Measurements from ENCODE around the gene TMIE. TPM values are rescaled to one million over a fixed set of nuclear protein-coding genes. Genes with fewer than 3 reads are reported as not detected.

The TMIE gene
- total RNA-seq, 6 donors from 2014 or later: 0.49 to 2.1 (median 1.2) TPM; not detected in 1

DNA sequence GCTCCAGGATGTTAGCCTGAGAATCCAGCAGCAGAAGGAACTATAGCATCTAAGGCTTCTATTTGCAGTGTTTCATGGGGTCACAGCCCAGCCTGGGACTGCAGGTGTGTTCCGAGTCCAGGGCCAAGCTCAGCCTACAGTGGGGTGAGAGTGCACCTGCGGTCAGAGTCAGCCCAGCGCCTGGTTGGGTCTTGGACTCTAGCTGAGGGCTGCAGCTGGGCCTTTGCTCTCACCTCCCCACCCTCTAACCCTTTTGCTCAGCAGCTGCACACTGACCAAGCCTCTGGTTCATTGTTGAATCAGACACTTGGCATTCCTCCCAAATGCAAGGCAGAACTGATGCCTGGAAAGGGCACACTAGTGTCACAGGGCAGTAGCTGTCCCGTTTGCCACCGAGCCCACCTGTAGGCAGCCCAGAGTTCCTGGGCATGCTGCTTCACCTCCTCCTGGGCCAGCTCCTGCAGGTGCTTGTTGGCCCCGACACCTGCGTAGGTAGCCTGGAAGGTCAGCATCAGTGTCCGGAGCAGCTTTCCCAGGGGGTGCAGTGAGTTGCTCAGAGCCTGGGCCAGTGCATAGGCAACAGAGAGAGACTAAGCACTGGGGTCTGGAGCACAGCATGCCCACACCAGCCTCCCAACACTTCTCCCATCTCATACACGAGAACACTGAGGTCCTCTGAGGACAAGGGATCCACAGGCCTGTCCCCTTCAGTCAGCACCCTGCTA lies 25.2 kb upstream of the TMIE start:
- Histone ChIP-seq H3K27me3 (no peaks in the 10 kb centered on the region), H3K27ac (no peak overlapping the region), H3K36me3 (peaks cover 2 to 90% (median 40%) of the 10 kb centered on the region in 4 donors), H3K4me1 (no peaks in the 10 kb centered on the region), H3K4me3 (no peak overlapping the region), H3K9me3 (no peaks in the 10 kb centered on the region)
- TF ChIP-seq, protein P1, sequence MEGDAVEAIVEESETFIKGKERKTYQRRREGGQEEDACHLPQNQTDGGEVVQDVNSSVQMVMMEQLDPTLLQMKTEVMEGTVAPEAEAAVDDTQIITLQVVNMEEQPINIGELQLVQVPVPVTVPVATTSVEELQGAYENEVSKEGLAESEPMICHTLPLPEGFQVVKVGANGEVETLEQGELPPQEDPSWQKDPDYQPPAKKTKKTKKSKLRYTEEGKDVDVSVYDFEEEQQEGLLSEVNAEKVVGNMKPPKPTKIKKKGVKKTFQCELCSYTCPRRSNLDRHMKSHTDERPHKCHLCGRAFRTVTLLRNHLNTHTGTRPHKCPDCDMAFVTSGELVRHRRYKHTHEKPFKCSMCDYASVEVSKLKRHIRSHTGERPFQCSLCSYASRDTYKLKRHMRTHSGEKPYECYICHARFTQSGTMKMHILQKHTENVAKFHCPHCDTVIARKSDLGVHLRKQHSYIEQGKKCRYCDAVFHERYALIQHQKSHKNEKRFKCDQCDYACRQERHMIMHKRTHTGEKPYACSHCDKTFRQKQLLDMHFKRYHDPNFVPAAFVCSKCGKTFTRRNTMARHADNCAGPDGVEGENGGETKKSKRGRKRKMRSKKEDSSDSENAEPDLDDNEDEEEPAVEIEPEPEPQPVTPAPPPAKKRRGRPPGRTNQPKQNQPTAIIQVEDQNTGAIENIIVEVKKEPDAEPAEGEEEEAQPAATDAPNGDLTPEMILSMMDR (IDR thresholded peaks at IDR 0.05): no peak
- ATAC-seq (ENCODE audit: low FRiP score in 2 of 2) (no peak), DNase-seq (no peak)
- WGBS, 2 donors: 91 to 100% methylated on average over 5 to 8 of the region's 9 CpGs

DNA sequence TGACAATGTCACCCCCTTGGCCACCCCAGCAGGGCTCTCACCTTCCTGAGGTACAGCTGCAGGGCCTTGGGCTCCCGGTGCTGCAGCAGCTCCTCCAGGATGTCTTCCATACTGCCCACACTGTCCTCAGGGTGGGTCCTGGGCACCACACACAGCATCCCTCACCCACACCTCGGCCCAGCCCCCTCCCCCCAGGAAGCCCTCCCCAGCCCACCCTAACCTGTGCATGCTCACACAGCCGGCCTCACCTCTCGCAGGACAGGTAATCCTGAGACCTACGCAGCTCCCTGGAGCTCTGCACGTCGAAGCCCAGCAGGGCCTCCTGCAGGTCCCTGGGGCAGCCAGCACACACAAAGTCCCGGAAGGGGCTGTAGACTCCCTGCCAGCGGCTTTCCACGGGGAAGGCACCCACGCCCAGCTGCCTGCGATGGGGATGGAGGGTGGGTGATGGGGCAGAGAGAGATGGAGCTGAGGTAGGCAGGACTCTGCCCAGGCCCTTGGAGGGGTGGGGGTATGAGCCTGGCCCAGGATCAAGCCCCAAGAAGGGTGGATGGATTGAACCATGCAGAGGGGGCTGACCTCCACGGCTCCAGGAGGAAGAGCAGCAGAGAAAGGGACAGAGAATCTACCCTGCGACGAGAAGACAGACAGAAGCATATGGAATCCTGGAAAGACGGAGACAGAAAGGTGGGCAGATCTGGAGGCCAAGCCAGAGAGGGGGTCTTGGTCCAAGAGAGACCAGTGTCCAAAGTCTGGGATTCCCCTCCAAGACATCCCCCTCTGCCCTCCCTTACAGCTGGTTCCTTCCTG lies 24.4 kb upstream of the TMIE start:
- TF ChIP-seq POLR2AphosphoS5 (IDR thresholded peaks at IDR 0.05): no peak
- TF ChIP-seq, protein P1 (IDR thresholded peaks at IDR 0.05): no peak
- no peak for TF ChIP-seq EP300 (IDR thresholded peaks at IDR 0.05)
- TF ChIP-seq POLR2A (IDR thresholded peaks at IDR 0.05): no peak
- 86 to 89% methylated on average over 8 to 16 of the region's 16 CpGs for WGBS, 2 donors
- H3K27me3 ChIP-seq: no peaks in the 10 kb centered on the region
- H3K4me3 ChIP-seq: no peak overlapping the region
- DNase-seq (no peak), ATAC-seq (ENCODE audit: low FRiP score in 2 of 2) (no peak)
- peak overlapping the region in 1 of 4 donors; percentile 4 for H3K27ac ChIP-seq
- H3K36me3 ChIP-seq: peaks cover 2 to 90% (median 40%) of the 10 kb centered on the region in 4 donors
- H3K4me1 ChIP-seq: no peaks in the 10 kb centered on the region
- no peaks in the 10 kb centered on the region for H3K9me3 ChIP-seq

DNA sequence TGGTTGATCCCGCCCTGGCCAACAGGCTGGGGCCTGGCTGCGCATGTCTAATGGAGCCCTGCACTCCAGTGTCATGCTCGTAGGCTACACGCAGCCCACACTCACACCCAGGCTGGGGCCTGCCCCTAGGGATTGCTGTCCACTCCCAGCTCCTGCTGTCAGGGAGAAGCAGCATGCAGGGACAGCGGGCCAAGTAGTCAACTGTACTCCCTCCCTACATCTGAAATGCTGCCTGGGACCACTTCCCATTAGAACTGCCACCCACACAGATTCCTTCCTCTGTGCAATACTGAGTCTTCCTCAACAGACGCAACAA lies 23.8 kb upstream of the TMIE start:
- peaks cover 2 to 90% (median 40%) of the 10 kb centered on the region in 4 donors for H3K36me3 ChIP-seq
- DNase-seq: no peak

DNA sequence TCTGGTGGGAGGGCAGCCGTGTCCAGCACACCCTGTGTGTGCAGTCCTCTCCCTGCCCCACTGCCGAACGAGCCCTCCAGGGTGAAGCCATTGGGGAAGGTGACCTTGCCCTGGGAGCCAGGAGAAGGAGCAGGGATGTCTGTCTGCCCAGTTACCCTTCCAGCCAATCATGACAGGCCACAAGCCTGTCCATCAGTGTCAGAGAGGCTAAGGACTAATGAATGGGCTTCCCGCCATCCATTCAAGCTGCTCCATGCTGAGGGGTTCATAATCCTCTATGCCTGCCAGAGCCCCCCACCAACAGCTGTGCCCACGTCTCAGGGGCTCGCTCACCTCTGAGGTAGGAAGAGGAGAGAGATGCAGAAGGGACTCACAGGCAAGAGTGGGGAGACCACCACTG lies 22.9 kb upstream of the TMIE start:
- no peak for TF ChIP-seq POLR2A (IDR thresholded peaks at IDR 0.05)
- TF ChIP-seq EP300 (IDR thresholded peaks at IDR 0.05): no peak
- TF ChIP-seq, protein P1 (IDR thresholded peaks at IDR 0.05): no peak
- TF ChIP-seq POLR2AphosphoS5 (IDR thresholded peaks at IDR 0.05): no peak
- WGBS, 2 donors: 86 to 100% methylated on average over 3 to 6 of the region's 6 CpGs
- ATAC-seq (ENCODE audit: low FRiP score in 2 of 2) (no peak), DNase-seq (no peak)
- Histone ChIP-seq H3K36me3 (peaks cover 2 to 90% (median 45%) of the 10 kb centered on the region in 4 donors), H3K4me1 (no peaks in the 10 kb centered on the region), H3K4me3 (no peak overlapping the region), H3K27me3 (no peaks in the 10 kb centered on the region), H3K9me3 (no peaks in the 10 kb centered on the region), H3K27ac (no peak overlapping the region)

More for the DNA sequence above, 23.8 kb upstream of the TMIE start:
- TF ChIP-seq POLR2AphosphoS5 (IDR thresholded peaks at IDR 0.05) (peak in 1 of 2 donors; percentile 17), POLR2A (IDR thresholded peaks at IDR 0.05) (no peak), EP300 (IDR thresholded peaks at IDR 0.05) (no peak)
- TF ChIP-seq, protein P1 (IDR thresholded peaks at IDR 0.05): no peak
- Histone ChIP-seq H3K4me1 (no peaks in the 10 kb centered on the region), H3K4me3 (no peak overlapping the region), H3K27me3 (no peaks in the 10 kb centered on the region), H3K27ac (peak overlapping the region in 1 of 4 donors; percentile 4), H3K9me3 (no peaks in the 10 kb centered on the region)
- peak in 1 of 2 donors; percentile 41 for ATAC-seq (ENCODE audit: low FRiP score in 2 of 2)
- WGBS, 2 donors: 71 to 73% methylated on average over 5 to 6 of the region's 6 CpGs
